Chondrocyte (in vitro differentiated cells): ENCODE results near the gene TBC1D7. TPM values are rescaled to one million over a fixed set of nuclear protein-coding genes. Genes with fewer than 3 reads are reported as not detected.

Experiments
- DNase-seq: peaks from one replicate; pipeline ENCODE4 v3.0.0; 2021; ENCODE audit warnings: mixed read lengths, low spot score
- H3K27ac Mint-ChIP-seq: one replicate; pipeline ENCODE4 v1.8.0; 2021; ENCODE audit warnings: mild to moderate bottlenecking, moderate library complexity, mixed read lengths; ENCODE audit not compliant: unreplicated experiment
- H3K27me3 Mint-ChIP-seq: 2 replicates; pipeline ENCODE4 v1.8.0; 2021; ENCODE audit warnings: low read depth, mixed read lengths
- H3K36me3 Mint-ChIP-seq: 2 replicates; pipeline ENCODE4 v1.8.0; 2021; ENCODE audit warnings: low read depth, mixed read lengths
- H3K4me1 Mint-ChIP-seq: 2 replicates; pipeline ENCODE4 v1.8.0; 2021; ENCODE audit warnings: low read depth, mild to moderate bottlenecking, mixed read lengths
- H3K4me3 Mint-ChIP-seq: one replicate; pipeline ENCODE4 v1.8.0; 2021; ENCODE audit warnings: mild to moderate bottlenecking, moderate library complexity, mixed read lengths; ENCODE audit not compliant: unreplicated experiment
- H3K9me3 Mint-ChIP-seq: 2 replicates; pipeline ENCODE4 v1.8.0; 2021; ENCODE audit warnings: low read depth, mixed read lengths
- CTCF ChIP-seq: fragments of 200-600 bp; sonication (generic); IDR thresholded peaks from 2 replicates; pipeline ENCODE4 v1.5.0; 2021; ENCODE audit warnings: antibody characterized with exemption, mild to moderate bottlenecking, moderate library complexity
- total RNA-seq: library from RNA; stranded (reverse); gene quantifications from 3 replicates; pipeline ENCODE4 v1.2.1, GENCODE V29; 2021

Gene TBC1D7
- total RNA-seq, 1 donor from 2014 or later: 19.4 TPM

GRCh38 chr6:13342414-13343019, 14.2 kb upstream of the TBC1D7 start:
- no peak for DNase-seq
- Mint-ChIP-seq H3K27me3 (peaks cover 2% of the 10 kb centered on the region), H3K4me3 (no peak overlapping the region), H3K36me3 (peaks cover 2% of the 10 kb centered on the region), H3K27ac (no peak overlapping the region), H3K4me1 (no peaks in the 10 kb centered on the region), H3K9me3 (peaks cover 5% of the 10 kb centered on the region)
- no peak for TF ChIP-seq CTCF

- Mint-ChIP-seq H3K9me3 (peaks cover 5% of the 10 kb centered on the region), H3K4me1 (peaks cover 3% of the 10 kb centered on the region), H3K36me3 (peaks cover 2% of the 10 kb centered on the region), H3K27ac (no peak overlapping the region), H3K4me3 (no peak overlapping the region), H3K27me3 (peaks cover 2% of the 10 kb centered on the region)
- no peak for DNase-seq
- no peak for TF ChIP-seq CTCF
These were observed 11.7 kb upstream of the TBC1D7 start for GRCh38 chr6:13339863-13340630.

- DNase-seq: no peak
- Mint-ChIP-seq H3K4me1 (peaks cover 3% of the 10 kb centered on the region), H3K27ac (no peak overlapping the region), H3K9me3 (peaks cover 5% of the 10 kb centered on the region), H3K27me3 (peaks cover 3% of the 10 kb centered on the region), H3K4me3 (no peak overlapping the region), H3K36me3 (peaks cover 2% of the 10 kb centered on the region)
- no peak for TF ChIP-seq CTCF
These were observed 9.7 kb upstream of the TBC1D7 start for GRCh38 chr6:13338038-13338437.

- no peak for DNase-seq
- H3K36me3 Mint-ChIP-seq: no peaks in the 10 kb centered on the region
- peak; percentile 95 for TF ChIP-seq CTCF
- peaks cover 3% of the 10 kb centered on the region for H3K27me3 Mint-ChIP-seq
- H3K4me1 Mint-ChIP-seq: peaks cover 3% of the 10 kb centered on the region
- H3K4me3 Mint-ChIP-seq: no peak overlapping the region
- no peak overlapping the region for H3K27ac Mint-ChIP-seq
- H3K9me3 Mint-ChIP-seq: no peaks in the 10 kb centered on the region
These were observed 8.2 kb upstream of the TBC1D7 start for GRCh38 chr6:13336553-13336952.

- TF ChIP-seq CTCF: no peak
- no peaks in the 10 kb centered on the region for H3K9me3 Mint-ChIP-seq
- H3K27me3 Mint-ChIP-seq: peaks cover 3% of the 10 kb centered on the region
- H3K36me3 Mint-ChIP-seq: no peaks in the 10 kb centered on the region
- DNase-seq: no peak
- no peak overlapping the region for H3K27ac Mint-ChIP-seq
- no peak overlapping the region for H3K4me3 Mint-ChIP-seq
- H3K4me1 Mint-ChIP-seq: peaks cover 3% of the 10 kb centered on the region
These were observed 6.6 kb upstream of the TBC1D7 start for GRCh38 chr6:13334953-13335352.
